Stimulated activated CD4-positive, alpha-beta T cell treated with anti-CD3 and anti-CD28 coated beads, Interleukin-1b, Interleukin-23, amount 100 ng/mL, for 48 hours (primary cell): Measurements from ENCODE around the gene SPSB1.

Experiments used
- DNase-seq: peaks from one replicate; pipeline ENCODE4 v3.0.0-alpha.2; 2020

The SPSB1 gene

GRCh38 chr1:9346566-9346965 lies 53.9 kb downstream of the SPSB1 start:
- no peak for DNase-seq

GRCh38 chr1:9347095-9347850 lies 54.6 kb downstream of the SPSB1 start:
- no peak for DNase-seq

DNA sequence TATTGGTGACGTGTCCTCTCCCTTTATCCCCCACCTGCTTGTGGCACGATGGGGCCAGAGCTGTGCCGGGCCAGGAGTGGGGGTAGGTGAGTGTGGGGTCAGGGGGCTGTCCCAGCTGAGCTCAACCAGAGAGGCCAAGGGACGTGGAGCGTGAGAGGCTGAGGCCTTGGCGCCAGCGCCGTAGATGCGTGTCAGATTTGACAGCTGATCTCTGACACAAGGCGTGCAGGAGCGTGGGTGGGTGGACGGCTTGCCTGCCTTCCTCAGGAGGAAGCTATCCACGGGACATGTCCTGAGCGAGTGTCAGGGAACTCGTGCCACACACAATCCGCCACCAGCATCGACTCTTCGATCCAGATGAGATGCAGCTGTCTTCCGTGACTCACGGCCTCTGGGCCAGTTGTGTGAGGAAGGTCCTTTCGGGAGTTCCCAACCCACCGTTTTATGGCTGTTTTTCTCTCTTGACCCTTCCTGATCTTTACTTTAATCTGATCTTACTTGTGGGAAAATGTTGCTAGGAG lies 56.7 kb downstream of the SPSB1 start:
- DNase-seq = no peak

- DNase-seq = no peak
Observed at GRCh38 chr1:9350013-9350908, 57.6 kb downstream of the SPSB1 start.

- DNase-seq = no peak
Observed at GRCh38 chr1:9350960-9351359, 58.3 kb downstream of the SPSB1 start.

DNA sequence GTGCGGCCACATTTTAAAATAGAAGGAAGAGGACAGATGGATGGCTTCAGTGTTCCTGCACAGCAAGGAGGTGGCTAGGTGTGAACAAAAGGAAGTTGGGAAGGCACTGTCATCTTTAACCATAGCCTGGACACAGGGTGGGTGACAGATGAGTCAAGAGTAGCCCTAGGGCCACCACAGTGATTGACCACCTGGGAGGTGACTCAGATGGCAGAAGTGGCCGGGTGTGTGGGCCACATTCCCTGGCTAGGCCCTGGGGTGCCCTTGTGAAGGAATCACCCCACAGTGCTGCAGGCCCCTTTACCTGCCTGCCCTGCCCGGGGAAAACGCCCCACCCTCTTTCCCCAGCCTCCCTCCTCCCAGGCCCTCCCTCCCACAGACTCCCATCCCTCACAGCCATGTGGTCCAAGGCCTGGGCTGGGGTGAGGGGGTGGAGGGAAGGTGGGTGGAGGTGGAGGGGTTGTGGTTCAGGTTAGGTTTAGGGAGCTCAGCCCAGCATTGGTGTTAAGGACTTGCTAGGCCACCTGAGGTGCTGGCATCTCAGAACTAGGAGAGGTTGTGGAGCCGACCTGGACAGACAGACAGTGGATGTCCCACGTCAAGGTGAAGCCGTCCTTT lies 59.1 kb downstream of the SPSB1 start:
- no peak for DNase-seq

DNA sequence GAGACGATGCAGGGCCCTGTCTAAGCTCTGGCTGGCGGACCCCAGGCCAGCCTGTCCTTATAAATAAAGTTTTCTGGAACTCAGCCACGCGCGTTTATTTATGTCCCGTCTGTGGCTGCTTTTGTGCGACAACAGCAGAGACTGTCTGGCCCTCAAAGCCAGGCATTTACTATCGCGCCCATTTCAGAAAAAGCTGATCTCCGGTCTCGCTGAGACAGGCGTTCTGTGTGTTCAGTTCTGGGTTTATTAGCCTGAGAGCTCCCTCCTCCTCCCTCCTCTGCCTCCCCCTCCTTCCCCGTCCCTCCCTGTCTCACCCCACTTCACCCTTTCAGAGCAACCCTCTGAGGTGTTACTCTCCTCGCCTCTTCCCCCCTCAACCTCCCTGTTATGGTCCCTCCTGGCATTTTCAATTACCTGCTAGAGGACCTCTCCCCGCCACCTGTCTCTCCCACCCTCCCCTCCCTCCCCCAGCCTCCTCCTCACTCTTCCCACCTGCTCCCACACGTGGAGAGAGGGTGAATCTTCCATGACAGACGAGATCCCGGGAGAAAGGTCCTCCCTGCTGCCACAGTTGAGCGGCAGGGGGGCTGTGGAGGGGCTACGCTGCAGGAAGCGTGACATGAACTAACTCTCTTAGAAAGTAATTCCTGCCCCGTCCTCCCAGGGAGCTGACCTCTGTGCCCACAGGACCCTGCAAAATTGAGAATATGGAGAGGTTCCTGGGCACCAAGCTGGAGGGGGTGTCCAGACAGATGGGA lies 59.9 kb downstream of the SPSB1 start:
- no peak for DNase-seq

GRCh38 chr1:9355503-9355902 lies 62.8 kb downstream of the SPSB1 start:
- DNase-seq = no peak

GRCh38 chr1:9356021-9356420 lies 63.3 kb downstream of the SPSB1 start:
- no peak for DNase-seq

DNA sequence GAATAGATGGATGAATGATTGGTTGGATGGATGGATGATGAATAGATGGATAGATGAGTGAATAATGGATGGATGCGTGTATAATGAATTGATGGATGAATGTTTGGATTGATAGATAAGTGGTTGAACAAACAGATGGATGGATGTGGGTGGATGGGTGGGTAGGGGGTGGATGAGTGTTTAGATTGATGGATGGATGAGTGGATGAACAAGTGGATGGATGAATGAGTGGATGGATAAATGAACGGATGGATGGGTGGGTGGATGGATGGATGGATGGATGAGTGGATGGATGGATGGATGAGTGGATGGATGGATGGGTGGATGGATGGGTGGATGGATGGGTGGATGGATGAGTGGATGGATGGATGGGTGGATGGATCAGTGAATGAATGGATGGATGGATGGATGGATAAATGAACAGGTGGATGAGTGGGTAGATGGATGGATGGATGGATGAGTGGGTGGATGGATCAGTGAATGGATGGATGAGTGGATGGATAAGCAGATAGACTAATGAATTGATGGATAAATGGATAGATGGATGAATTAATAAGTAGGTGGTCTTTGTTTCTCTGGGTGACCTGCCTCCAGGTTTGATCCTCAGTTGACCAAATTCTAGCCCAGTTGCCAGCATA lies 64.3 kb downstream of the SPSB1 start:
- DNase-seq = no peak

DNA sequence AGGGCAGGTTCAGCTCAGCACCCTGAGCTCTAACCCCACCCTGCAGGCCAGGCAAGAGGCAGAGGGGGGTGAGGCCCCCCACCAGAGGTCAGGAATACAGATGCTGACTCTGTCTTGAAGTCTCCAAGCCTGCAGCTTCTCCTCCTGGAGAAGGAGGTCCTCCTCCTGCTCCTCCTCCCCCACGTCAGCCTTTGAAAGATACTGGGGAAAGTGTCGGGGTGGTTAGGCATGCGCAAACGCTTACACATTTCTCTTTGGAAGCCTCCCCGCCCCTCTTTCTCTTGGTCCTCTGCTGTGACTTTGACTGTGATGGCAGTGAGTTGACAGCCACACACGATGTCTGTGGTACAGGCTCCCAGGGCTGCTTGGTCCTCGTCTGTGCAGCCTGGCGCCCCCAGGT lies 65.3 kb downstream of the SPSB1 start:
- no peak for DNase-seq

GRCh38 chr1:9360371-9361064 lies 67.8 kb downstream of the SPSB1 start:
- DNase-seq = no peak

DNA sequence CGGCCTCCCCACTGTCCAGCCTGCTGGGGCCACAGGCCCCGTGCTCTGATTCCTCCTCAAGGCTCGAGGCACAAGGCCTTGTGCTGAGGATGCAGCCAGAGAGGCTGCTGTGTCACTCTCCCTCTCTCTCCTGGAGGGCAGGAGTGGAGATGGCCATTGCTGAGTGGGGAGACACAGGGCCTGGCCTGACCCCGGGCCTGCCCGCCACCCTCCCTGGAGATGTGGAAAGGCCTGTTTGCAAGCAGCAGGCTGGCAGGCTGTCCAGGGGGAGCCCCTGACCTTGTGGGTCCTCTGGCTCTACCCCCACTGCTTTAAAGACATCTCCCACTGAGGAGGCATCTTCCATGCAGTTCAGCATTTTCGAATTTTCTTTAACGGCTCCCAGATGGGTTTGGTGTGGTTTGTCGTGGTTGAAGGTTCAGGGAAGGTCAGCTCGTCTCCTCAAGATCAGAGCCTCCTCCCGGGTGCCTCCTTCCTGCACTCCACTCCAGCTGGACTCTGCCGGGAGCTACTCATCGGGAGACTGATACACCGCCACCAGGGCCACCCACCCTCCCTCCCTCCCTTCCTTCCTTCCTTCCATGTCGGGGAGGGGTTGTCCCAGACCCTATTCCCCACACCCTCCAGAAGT lies 69.1 kb downstream of the SPSB1 start:
- no peak for DNase-seq

DNA sequence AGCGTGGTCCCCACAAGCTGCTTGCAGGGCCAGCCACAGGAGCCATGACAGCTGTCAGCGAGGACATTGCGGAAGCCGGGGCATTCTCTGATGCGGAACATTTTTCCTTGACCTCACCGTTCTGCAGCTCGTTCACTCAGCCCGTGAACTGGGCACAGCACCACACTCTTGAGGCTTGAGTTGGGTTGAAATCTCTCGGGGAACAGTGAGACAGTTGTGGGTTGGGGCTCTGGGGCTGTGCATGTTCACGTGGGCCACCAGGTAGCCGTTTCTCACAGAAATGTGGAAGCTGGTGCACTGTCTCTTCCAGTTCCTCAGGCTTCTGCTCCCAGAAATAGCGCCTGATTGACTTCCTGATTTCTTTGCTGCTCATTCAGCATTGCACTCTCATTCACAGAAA lies 69.8 kb downstream of the SPSB1 start:
- DNase-seq = no peak

- DNase-seq = no peak
Observed at GRCh38 chr1:9363061-9363471, 70.4 kb downstream of the SPSB1 start.

DNA sequence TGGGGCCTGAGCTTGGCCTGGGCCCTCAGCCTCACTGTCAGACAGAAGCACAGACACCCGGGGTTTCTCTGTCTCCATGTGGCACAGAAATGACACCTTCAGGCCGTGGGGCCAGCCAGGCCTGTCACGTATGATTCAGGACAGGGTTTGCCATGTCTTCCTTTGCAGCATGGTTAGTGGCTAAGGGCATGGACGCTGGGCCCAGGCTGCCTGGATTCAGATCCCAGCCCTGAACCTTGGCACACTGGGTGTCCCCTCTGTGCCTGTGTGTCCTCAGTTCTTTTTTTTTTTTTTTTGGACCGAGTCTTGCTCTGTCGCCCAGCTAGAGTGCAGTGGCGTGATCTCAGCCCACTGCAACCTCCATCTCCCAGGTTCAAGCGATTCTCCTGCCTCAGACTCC lies 73.6 kb downstream of the SPSB1 start:
- DNase-seq = no peak

- no peak for DNase-seq
Observed at GRCh38 chr1:9366943-9367780, 74.5 kb downstream of the SPSB1 start.

GRCh38 chr1:9367806-9368205 lies 75.1 kb downstream of the SPSB1 start:
- no peak for DNase-seq

DNA sequence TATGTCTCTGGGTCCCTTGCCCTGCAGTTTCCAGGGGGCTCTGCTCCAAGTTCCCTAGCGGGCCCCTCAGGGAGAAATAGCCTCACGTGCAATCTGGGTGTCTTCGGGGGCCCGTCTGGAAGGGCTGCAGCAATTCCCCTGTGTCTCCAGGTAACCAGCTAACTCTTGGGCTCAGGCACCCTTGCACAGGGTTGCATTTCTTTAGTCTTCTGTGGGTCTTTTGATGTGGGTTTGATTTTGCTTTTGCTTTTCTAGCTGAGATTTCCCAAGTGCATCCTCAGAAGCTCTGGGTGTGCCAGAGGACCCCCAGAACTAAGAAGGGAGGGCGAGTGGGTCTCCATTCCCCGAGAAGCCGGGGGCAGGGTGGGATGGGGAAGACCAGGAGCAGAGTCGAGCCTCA lies 75.7 kb downstream of the SPSB1 start:
- DNase-seq = no peak
